HG02678 (cell line): ENCODE data around the gene ARHGEF5.
"Not testable (repeated sequence)": the region's sequence is repeated elsewhere in the genome, so short reads cannot be mapped to it uniquely, and the experiment has no call there.

ENCODE experiments used
- ATAC-seq: cut with Tn5 transposase; IDR thresholded peaks from one replicate; pipeline ENCODE4 v1.9.1; 2021; ENCODE audit warnings: mild to moderate bottlenecking, moderate library complexity; ENCODE audit not compliant: unreplicated experiment

Gene ARHGEF5

GRCh38 chr7:144418931-144419330, 63.7 kb downstream of the ARHGEF5 start:
- ATAC-seq = not testable (repeated sequence)

GRCh38 chr7:144427539-144427938, 72.3 kb downstream of the ARHGEF5 start:
- ATAC-seq = not testable (repeated sequence)

GRCh38 chr7:144428431-144428830, 73.2 kb downstream of the ARHGEF5 start:
- ATAC-seq = no peak
